OCI-LY7 (cell line): ENCODE data around the gene FAM114A1.

Source experiments
- CTCF ChIP-seq: fragments of 200-600 bp; sonication (generic); conservative IDR thresholded peaks from 2 replicates; pipeline ENCODE4 v1.5.1; 2014; ENCODE audit warnings: mild to moderate bottlenecking, antibody characterized with exemption, low read length, moderate library complexity, mixed read lengths
- EZH2phosphoT487 ChIP-seq: fragments of 200-600 bp; sonication (generic); IDR thresholded peaks from 2 replicates; pipeline ENCODE4 v1.6.1; 2018; ENCODE audit warnings: low read depth, borderline replicate concordance, mild to moderate bottlenecking, mixed run types, antibody characterized with exemption, low read length, moderate library complexity, mixed read lengths

GRCh38 chr4:38930707-38931106 is 63.1 kb downstream of the FAM114A1 start:
- TF ChIP-seq CTCF (no peak), EZH2phosphoT487 (no peak)
